Natural killer cell (primary cell): ENCODE data around the gene TBC1D22A. TPM values are rescaled to one million over a fixed set of nuclear protein-coding genes. Genes with fewer than 3 reads are reported as not detected.

Source experiments
- ATAC-seq, 3 donors: fragments of 150-1000 bp in 2 of 3; fragments of 200-7000 bp in 1 of 3; cut with Tn5 transposase; 1 replicate in 1 of 3; 2 replicates in 2 of 3; pipeline ENCODE4 v1.10.0; 2021; ENCODE audit warnings: mild to moderate bottlenecking in 2 of 3, moderate library complexity in 2 of 3
- DNase-seq, 2 donors: peaks; one replicate each; pipeline versions ENCODE4 v3.0.0 to v3.0.0-alpha.2; 2013 to 2021; ENCODE audit warnings: mixed read lengths in 1 of 2
- H3K27ac ChIP-seq: one replicate; pipeline ENCODE4 v1.5.1; 2013; ENCODE audit warnings: mild to moderate bottlenecking, low read length
- H3K27me3 ChIP-seq: one replicate; pipeline ENCODE4 v1.6.1; 2013; ENCODE audit warnings: low read length; ENCODE audit not compliant: control insufficient read depth, insufficient read depth
- H3K36me3 ChIP-seq: one replicate; pipeline ENCODE4 v1.6.1; 2013; ENCODE audit warnings: low read length; ENCODE audit not compliant: control insufficient read depth, insufficient read depth
- H3K4me1 ChIP-seq: one replicate; pipeline ENCODE4 v1.6.1; 2013; ENCODE audit warnings: low read length; ENCODE audit not compliant: control insufficient read depth, insufficient read depth
- H3K4me3 ChIP-seq: one replicate; pipeline ENCODE4 v1.5.1; 2013; ENCODE audit warnings: low read length
- H3K9me3 ChIP-seq: one replicate; pipeline ENCODE4 v1.6.1; 2013; ENCODE audit warnings: low read length; ENCODE audit not compliant: control insufficient read depth, insufficient read depth
- H3K27ac Mint-ChIP-seq, 2 donors: one replicate each; pipeline ENCODE4 v1.8.0; 2022; ENCODE audit warnings: mild to moderate bottlenecking in 2 of 2, mixed read lengths in 2 of 2, moderate library complexity in 1 of 2
- H3K27me3 Mint-ChIP-seq, 2 donors: one replicate each; pipeline ENCODE4 v1.8.0; 2022; ENCODE audit warnings: low read depth in 2 of 2, mixed read lengths in 2 of 2
- H3K36me3 Mint-ChIP-seq: one replicate; pipeline ENCODE4 v1.8.0; 2022; ENCODE audit warnings: mixed read lengths
- H3K4me1 Mint-ChIP-seq, 2 donors: one replicate each; pipeline ENCODE4 v1.8.0; 2022; ENCODE audit warnings: mixed read lengths in 2 of 2
- H3K4me3 Mint-ChIP-seq: one replicate; pipeline ENCODE4 v1.8.0; 2022; ENCODE audit warnings: mild to moderate bottlenecking, moderate library complexity, mixed read lengths
- H3K9me3 Mint-ChIP-seq, 2 donors: one replicate each; pipeline ENCODE4 v1.8.0; 2022; ENCODE audit warnings: mixed read lengths in 2 of 2
- WGBS: methylation state at CpG from one replicate; pipeline ENCODE4 v1.1.7; 2013; ENCODE audit warnings: missing lambda C conversion rate; ENCODE audit not compliant: insufficient coverage; 5-methylcytosine and 5-hydroxymethylcytosine counted together
- intact Hi-C: fragments of 100-400 bp; cut with micrococcal nuclease; formaldehyde crosslinking; loops from one replicate; pipeline ENCODE4 v1.14.2; 2022
- total RNA-seq, 4 donors: library from RNA; stranded (reverse); fragments of 120-200 nt in 1 of 4; gene quantifications; one replicate each; pipeline versions ENCODE4 v1.2.3 to v1.2.4, GENCODE V29; 2013 to 2022
- TF ChIP-seq, protein P1 (sequence below): fragments of 200-600 bp; IDR thresholded peaks from one replicate; pipeline ENCODE4 v1.8.0; 2022; ENCODE audit warnings: antibody characterized with exemption

TBC1D22A gene
- total RNA-seq, 3 donors from 2014 or later (not counting 1 experiment from before 2014, with no cell fraction given) = 47.4 to 53.7 (median 53.2) TPM

- TF ChIP-seq, protein P1, sequence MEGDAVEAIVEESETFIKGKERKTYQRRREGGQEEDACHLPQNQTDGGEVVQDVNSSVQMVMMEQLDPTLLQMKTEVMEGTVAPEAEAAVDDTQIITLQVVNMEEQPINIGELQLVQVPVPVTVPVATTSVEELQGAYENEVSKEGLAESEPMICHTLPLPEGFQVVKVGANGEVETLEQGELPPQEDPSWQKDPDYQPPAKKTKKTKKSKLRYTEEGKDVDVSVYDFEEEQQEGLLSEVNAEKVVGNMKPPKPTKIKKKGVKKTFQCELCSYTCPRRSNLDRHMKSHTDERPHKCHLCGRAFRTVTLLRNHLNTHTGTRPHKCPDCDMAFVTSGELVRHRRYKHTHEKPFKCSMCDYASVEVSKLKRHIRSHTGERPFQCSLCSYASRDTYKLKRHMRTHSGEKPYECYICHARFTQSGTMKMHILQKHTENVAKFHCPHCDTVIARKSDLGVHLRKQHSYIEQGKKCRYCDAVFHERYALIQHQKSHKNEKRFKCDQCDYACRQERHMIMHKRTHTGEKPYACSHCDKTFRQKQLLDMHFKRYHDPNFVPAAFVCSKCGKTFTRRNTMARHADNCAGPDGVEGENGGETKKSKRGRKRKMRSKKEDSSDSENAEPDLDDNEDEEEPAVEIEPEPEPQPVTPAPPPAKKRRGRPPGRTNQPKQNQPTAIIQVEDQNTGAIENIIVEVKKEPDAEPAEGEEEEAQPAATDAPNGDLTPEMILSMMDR = no peak
- H3K27ac ChIP-seq = no peak overlapping the region
- no peaks in the 10 kb centered on the region for H3K9me3 ChIP-seq
- Mint-ChIP-seq H3K36me3 (no peaks in the 10 kb centered on the region), H3K27me3 (no peaks in the 10 kb centered on the region), H3K9me3 (no peaks in the 10 kb centered on the region), H3K4me1 (peaks cover 16 to 42% of the 10 kb centered on the region in 2 donors), H3K4me3 (no peak overlapping the region), H3K27ac (peak overlapping the region in 1 of 2 donors; percentile 52)
- no peak for ATAC-seq
- intact Hi-C loops = no loop called here
- DNase-seq = no peak
- no peaks in the 10 kb centered on the region for H3K4me1 ChIP-seq
- H3K27me3 ChIP-seq = no peaks in the 10 kb centered on the region
- no peak overlapping the region for H3K4me3 ChIP-seq
- WGBS = 91% methylated on average over 16 of the region's 16 CpGs
- H3K36me3 ChIP-seq = no peaks in the 10 kb centered on the region
Observed at GRCh38 chr22:46984751-46985506, 222.5 kb downstream of the TBC1D22A start.

DNA sequence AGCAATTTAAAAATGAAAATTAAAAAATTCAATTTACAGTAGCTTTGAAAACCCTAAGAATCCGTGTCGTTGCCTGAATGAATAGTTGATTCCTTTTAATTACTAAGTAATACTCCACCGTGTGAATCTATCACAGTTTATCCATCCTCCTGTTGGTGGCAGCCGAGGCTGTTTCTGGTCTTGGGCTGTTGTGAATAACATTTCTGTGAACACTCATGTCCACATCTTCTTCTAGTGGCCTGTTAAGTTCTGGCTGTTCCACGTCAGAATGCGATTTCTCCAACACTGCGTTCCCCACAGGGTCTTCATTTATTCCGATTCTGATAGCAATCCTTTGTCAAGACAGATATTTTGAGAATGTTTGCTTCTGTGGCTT is 223.0 kb downstream of the TBC1D22A start:
- no peaks in the 10 kb centered on the region for H3K36me3 ChIP-seq
- TF ChIP-seq, protein P1 = no peak
- ATAC-seq = no peak
- no peaks in the 10 kb centered on the region for H3K9me3 ChIP-seq
- no peak for DNase-seq
- 97% methylated on average over 8 of the region's 8 CpGs for WGBS
- H3K4me3 ChIP-seq = no peak overlapping the region
- H3K27me3 ChIP-seq = no peaks in the 10 kb centered on the region
- intact Hi-C loops = no loop called here
- peaks cover 16 to 40% of the 10 kb centered on the region in 2 donors for H3K4me1 Mint-ChIP-seq
- no peak overlapping the region for H3K27ac ChIP-seq
- H3K36me3 Mint-ChIP-seq = no peaks in the 10 kb centered on the region
- H3K27me3 Mint-ChIP-seq = no peaks in the 10 kb centered on the region
- no peak overlapping the region for H3K27ac Mint-ChIP-seq
- H3K4me1 ChIP-seq = no peaks in the 10 kb centered on the region
- H3K9me3 Mint-ChIP-seq = no peaks in the 10 kb centered on the region
- no peak overlapping the region for H3K4me3 Mint-ChIP-seq

DNA sequence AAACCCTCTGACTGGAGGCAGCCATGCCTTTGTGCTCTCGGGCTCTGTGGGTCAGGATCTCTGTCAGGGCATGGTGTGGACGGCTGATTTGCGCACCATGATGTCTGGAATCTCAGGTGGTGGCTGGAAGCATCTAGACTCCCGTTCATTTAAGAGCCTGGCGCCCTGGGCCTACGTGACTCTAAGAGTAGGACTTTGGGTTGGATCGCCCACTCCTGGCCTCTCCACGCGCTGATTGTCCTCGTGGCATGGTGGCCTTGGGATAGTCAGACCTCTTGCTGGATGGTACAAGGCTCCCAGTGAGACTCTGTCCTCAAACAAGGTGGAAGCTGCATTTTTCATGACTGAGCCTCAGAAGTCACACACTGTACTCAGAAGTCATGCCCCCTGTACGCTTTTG is 224.3 kb downstream of the TBC1D22A start:
- TF ChIP-seq, protein P1 = no peak
- H3K9me3 Mint-ChIP-seq = no peaks in the 10 kb centered on the region
- ATAC-seq (no peak), DNase-seq (no peak)
- no peaks in the 10 kb centered on the region for H3K27me3 ChIP-seq
- H3K4me1 Mint-ChIP-seq = peaks cover 15 to 34% of the 10 kb centered on the region in 2 donors
- H3K27me3 Mint-ChIP-seq = no peaks in the 10 kb centered on the region
- no peaks in the 10 kb centered on the region for H3K36me3 Mint-ChIP-seq
- H3K4me1 ChIP-seq = no peaks in the 10 kb centered on the region
- no peak overlapping the region for H3K4me3 ChIP-seq
- H3K27ac Mint-ChIP-seq = no peak overlapping the region
- over 99% methylated on average over 11 of the region's 11 CpGs for WGBS
- H3K9me3 ChIP-seq = no peaks in the 10 kb centered on the region
- peaks cover 7% of the 10 kb centered on the region for H3K36me3 ChIP-seq
- intact Hi-C loops = no loop called here
- H3K4me3 Mint-ChIP-seq = no peak overlapping the region
- H3K27ac ChIP-seq = no peak overlapping the region
